Measurements from ENCODE around the gene DNAAF3.

Gene DNAAF3

GRCh38 chr19:55149078-55150003 is 17.1 kb downstream of the DNAAF3 start, which contains the start of gene TNNT1:
Gene TNNT1, minus strand, starts transcription at chr19:55149206. Its CDS starts 2,049 bp downstream, at chr19:55147157.
- no peak for TF ChIP-seq CTCF (IDR thresholded peaks at IDR 0.05; ENCODE audit: insufficient read depth, low read depth, low read length, missing control alignments)
- no peak within 1 kb of the TSS for H3K4me3 ChIP-seq (ENCODE audit: low read depth, low read length)
- DNase-seq (ENCODE audit: low read depth): no peak

GRCh38 chr19:55147545-55148251 is 18.7 kb downstream of the DNAAF3 start:
- no peak for DNase-seq (ENCODE audit: low read depth)
- no peak for TF ChIP-seq CTCF (IDR thresholded peaks at IDR 0.05; ENCODE audit: insufficient read depth, low read depth, low read length, missing control alignments)
- H3K4me3 ChIP-seq (ENCODE audit: low read depth, low read length): no peak overlapping the region

- no peak for DNase-seq (ENCODE audit: low read depth)
- H3K4me3 ChIP-seq (ENCODE audit: low read depth, low read length): no peak overlapping the region
- TF ChIP-seq CTCF (IDR thresholded peaks at IDR 0.05; ENCODE audit: insufficient read depth, low read depth, low read length, missing control alignments): no peak
Observed at GRCh38 chr19:55146705-55147273, 19.6 kb downstream of the DNAAF3 start.

- DNase-seq (ENCODE audit: low read depth): no peak
- H3K4me3 ChIP-seq (ENCODE audit: low read depth, low read length): no peak overlapping the region
- peak; percentile 52 for TF ChIP-seq CTCF (IDR thresholded peaks at IDR 0.05; ENCODE audit: insufficient read depth, low read depth, low read length, missing control alignments)
Observed at GRCh38 chr19:55146078-55146704, 20.2 kb downstream of the DNAAF3 start.

GRCh38 chr19:55145232-55145631 is 21.2 kb downstream of the DNAAF3 start:
- DNase-seq (ENCODE audit: low read depth): no peak
- H3K4me3 ChIP-seq (ENCODE audit: low read depth, low read length): no peak overlapping the region
- no peak for TF ChIP-seq CTCF (IDR thresholded peaks at IDR 0.05; ENCODE audit: insufficient read depth, low read depth, low read length, missing control alignments)

GRCh38 chr19:55141696-55142095 is 24.7 kb downstream of the DNAAF3 start:
- DNase-seq (ENCODE audit: low read depth): no peak
- no peak for TF ChIP-seq CTCF (IDR thresholded peaks at IDR 0.05; ENCODE audit: insufficient read depth, low read depth, low read length, missing control alignments)
- no peak overlapping the region for H3K4me3 ChIP-seq (ENCODE audit: low read depth, low read length)
